B cell (primary cell): ENCODE data around the gene NPFFR2. TPM values are rescaled to one million over a fixed set of nuclear protein-coding genes. Genes with fewer than 3 reads are reported as not detected.

Experiments
- ATAC-seq: fragments of 200-7000 bp; cut with Tn5 transposase; one replicate; pipeline ENCODE4 v1.10.0; 2021; ENCODE audit warnings: low read depth, mild to moderate bottlenecking, moderate number of reproducible peaks, moderate library complexity
- CTCF ChIA-PET: fragments of 350-600 bp; sonication (Branson Sonifier 250); formaldehyde crosslinking; loops from one replicate; lab custom pipeline; 2021; ENCODE audit warnings: antibody characterized with exemption, inconsistent platforms; lab: Charles Lee
- POLR2A ChIA-PET: fragments of 350-600 bp; sonication (Branson Sonifier 250); formaldehyde crosslinking; loops from one replicate; lab custom pipeline; 2021; ENCODE audit warnings: antibody characterized with exemption; lab: Charles Lee
- DNase-seq: peaks from one replicate; pipeline ENCODE4 v3.0.0; 2013
- H2AFZ ChIP-seq: 2 replicates; pipeline ENCODE4 v1.6.1; 2012; ENCODE audit warnings: mild to moderate bottlenecking, low read depth, low read length; ENCODE audit not compliant: insufficient read depth, poor library complexity, severe bottlenecking
- H3K27ac ChIP-seq, 2 donors: 1 replicate in 1 of 2; 2 replicates in 1 of 2; pipeline ENCODE4 v1.5.1; 2012 to 2013; ENCODE audit warnings: low read length in 2 of 2, mild to moderate bottlenecking in 2 of 2, moderate library complexity in 1 of 2
- H3K27me3 ChIP-seq, 4 experiments: fragments of 200-600 bp in 1 of 4; sonication (generic) in 1 of 4; replicated peaks in 1 of 4; 1 replicate in 2 of 4; 2 replicates in 2 of 4; pipeline versions ENCODE4 v1.6.1 to v1.7.0; 2013 to 2016; ENCODE audit warnings: low read length in 3 of 4, mild to moderate bottlenecking in 2 of 4, mixed read lengths in 1 of 4, moderate library complexity in 1 of 4; ENCODE audit not compliant: insufficient read depth in 4 of 4, control insufficient read depth in 3 of 4; ENCODE audit errors: control extremely low read depth in 1 of 4
- H3K36me3 ChIP-seq, 2 experiments: replicated peaks in 1 of 2; 1 replicate in 1 of 2; 2 replicates in 1 of 2; pipeline versions ENCODE4 v1.6.1 to v1.7.1; 2013; ENCODE audit warnings: low read length in 1 of 2; ENCODE audit not compliant: insufficient read depth in 2 of 2, control insufficient read depth in 1 of 2; ENCODE audit errors: control extremely low read depth in 1 of 2, extremely low read depth in 1 of 2
- H3K4me1 ChIP-seq, 2 donors: fragments of 200-600 bp in 1 of 2; sonication (generic) in 1 of 2; 1 replicate in 1 of 2; 2 replicates in 1 of 2; pipeline versions ENCODE4 v1.5.1 to v1.6.1; 2013 to 2017; ENCODE audit warnings: low read length in 2 of 2; ENCODE audit not compliant: control insufficient read depth in 2 of 2, insufficient read depth in 2 of 2
- H3K4me2 ChIP-seq: replicated peaks from 2 replicates; pipeline ENCODE3; 2012; ENCODE audit warnings: mild to moderate bottlenecking, low read depth, low read length; ENCODE audit not compliant: poor library complexity, severe bottlenecking
- H3K4me3 ChIP-seq, 5 experiments: fragments of 200-600 bp in 1 of 5; sonication (generic) in 1 of 5; 1 replicate in 3 of 5; 2 replicates in 2 of 5; pipeline versions ENCODE4 v1.5.1 to v1.7.0; 2011 to 2016; ENCODE audit warnings: low read length in 4 of 5, mild to moderate bottlenecking in 4 of 5, low read depth in 2 of 5, control low read depth in 1 of 5, moderate library complexity in 1 of 5; ENCODE audit not compliant: insufficient read depth in 1 of 5; ENCODE audit errors: control extremely low read depth in 1 of 5, extremely low read depth in 1 of 5
- H3K79me2 ChIP-seq: fragments of 200-600 bp; sonication (generic); one replicate; pipeline ENCODE4 v1.6.0; 2016; ENCODE audit warnings: low read length; ENCODE audit not compliant: control insufficient read depth, insufficient read depth
- H3K9ac ChIP-seq: fragments of 200-600 bp; sonication (generic); 2 replicates; pipeline ENCODE4 v1.6.1; 2017; ENCODE audit warnings: mild to moderate bottlenecking, low read length, moderate library complexity
- H3K9me3 ChIP-seq, 3 donors: one replicate each; pipeline versions ENCODE4 v1.6.1 to v1.7.1; 2013; ENCODE audit warnings: low read length in 2 of 3; ENCODE audit not compliant: control insufficient read depth in 2 of 3, insufficient read depth in 1 of 3; ENCODE audit errors: control extremely low read depth in 1 of 3
- H4K20me1 ChIP-seq: 2 replicates; pipeline ENCODE4 v1.6.0; 2012; ENCODE audit warnings: mild to moderate bottlenecking, low read length; ENCODE audit not compliant: insufficient read depth, control insufficient read depth, poor library complexity, severe bottlenecking
- H3K27ac Mint-ChIP-seq: one replicate; pipeline ENCODE4 v1.8.0; 2021; ENCODE audit warnings: mixed read lengths
- H3K27me3 Mint-ChIP-seq: one replicate; pipeline ENCODE4 v1.8.0; 2021; ENCODE audit warnings: mixed read lengths
- H3K4me1 Mint-ChIP-seq: one replicate; pipeline ENCODE4 v1.8.0; 2021; ENCODE audit warnings: mixed read lengths
- H3K4me3 Mint-ChIP-seq: one replicate; pipeline ENCODE4 v1.8.0; 2021; ENCODE audit warnings: mixed read lengths
- H3K9me3 Mint-ChIP-seq: one replicate; pipeline ENCODE4 v1.8.0; 2022; ENCODE audit warnings: mixed read lengths; ENCODE audit not compliant: insufficient read depth
- CTCF ChIP-seq: fragments of 200-600 bp; IDR thresholded peaks from one replicate; pipeline ENCODE4 v1.8.0; 2022; ENCODE audit warnings: antibody characterized with exemption, mild to moderate bottlenecking
- EZH2 ChIP-seq: IDR thresholded peaks from 2 replicates; pipeline ENCODE4 v1.6.1; 2012; ENCODE audit warnings: borderline replicate concordance, low read depth, mild to moderate bottlenecking, moderate library complexity, low read length; ENCODE audit not compliant: insufficient read depth, poor library complexity, severe bottlenecking
- WGBS: methylation state at CpG from one replicate; pipeline ENCODE4 v1.1.5; 2013; ENCODE audit warnings: missing lambda C conversion rate; ENCODE audit not compliant: insufficient coverage; 5-methylcytosine and 5-hydroxymethylcytosine counted together
- intact Hi-C: fragments of 100-400 bp; cut with micrococcal nuclease; formaldehyde crosslinking; loops from one replicate; pipeline ENCODE4 v1.10.0; 2022
- polyA plus RNA-seq: library from polyadenylated mRNA; depleted of rRNA; stranded (reverse); fragments of >200 nt; gene quantifications from 2 replicates; pipeline ENCODE4 v1.2.3, GENCODE V29; 2012
- total RNA-seq, 2 donors: library from RNA; stranded (reverse); fragments of 120-200 nt in 1 of 2; gene quantifications; 1 replicate in 1 of 2; 2 replicates in 1 of 2; pipeline versions ENCODE4 v1.2.3 to v1.2.4, GENCODE V29; 2013 to 2022

NPFFR2 gene
- total and polyA plus RNA-seq, 2 donors (not counting 1 experiment from before 2014, with no cell fraction given), result not detected

- Mint-ChIP-seq H3K27ac (no peak overlapping the region), H3K9me3 (peaks cover 3% of the 10 kb centered on the region), H3K27me3 (no peaks in the 10 kb centered on the region), H3K4me1 (no peaks in the 10 kb centered on the region), H3K4me3 (no peak overlapping the region)
- Histone ChIP-seq H3K9ac (no peak overlapping the region), H2AFZ (no peak overlapping the region), H3K36me3 (no peaks in the 10 kb centered on the region), H4K20me1 (no peaks in the 10 kb centered on the region), H3K27me3 (no peaks in the 10 kb centered on the region), H3K9me3 (no peaks in the 10 kb centered on the region), H3K4me2 (no peak overlapping the region), H3K4me1 (no peaks in the 10 kb centered on the region), H3K79me2 (no peaks in the 10 kb centered on the region), H3K4me3 (no peak overlapping the region), H3K27ac (no peak overlapping the region)
- 80% methylated on average over 2 of the region's 3 CpGs for WGBS
- POLR2A ChIA-PET, result no interaction called here
- ATAC-seq (no peak), DNase-seq (no peak)
- intact Hi-C loops, result no loop called here
- CTCF ChIA-PET, result no interaction called here
- TF ChIP-seq CTCF, result no peak
- no peak for TF ChIP-seq EZH2
These were observed 80.8 kb downstream of the NPFFR2 start for GRCh38 chr4:72112514-72113156.

- H3K79me2 ChIP-seq, result no peaks in the 10 kb centered on the region
- no peaks in the 10 kb centered on the region for H3K36me3 ChIP-seq
- no peak overlapping the region for H3K9ac ChIP-seq
- no peaks in the 10 kb centered on the region for H3K9me3 ChIP-seq
- H3K4me1 ChIP-seq, result no peaks in the 10 kb centered on the region
- H3K27me3 Mint-ChIP-seq, result no peaks in the 10 kb centered on the region
- DNase-seq (no peak), ATAC-seq (no peak)
- H3K27me3 ChIP-seq, result no peaks in the 10 kb centered on the region
- no peak overlapping the region for H3K27ac Mint-ChIP-seq
- no peak overlapping the region for H3K4me2 ChIP-seq
- H4K20me1 ChIP-seq, result no peaks in the 10 kb centered on the region
- H3K4me3 Mint-ChIP-seq, result no peak overlapping the region
- no peak overlapping the region for H2AFZ ChIP-seq
- intact Hi-C loops, result no loop called here
- no peak for TF ChIP-seq EZH2
- TF ChIP-seq CTCF, result no peak
- WGBS, result no CpG with 5 or more reads among the region's 3 CpGs
- no peak overlapping the region for H3K4me3 ChIP-seq
- H3K4me1 Mint-ChIP-seq, result no peaks in the 10 kb centered on the region
- ChIA-PET POLR2A (no interaction called here), CTCF (no interaction called here)
- no peaks in the 10 kb centered on the region for H3K9me3 Mint-ChIP-seq
- H3K27ac ChIP-seq, result no peak overlapping the region
These were observed 86.2 kb downstream of the NPFFR2 start for GRCh38 chr4:72118017-72118416.
